AG04449 (cell line): ENCODE results near the gene IFT172.

Experiments used
- CTCF ChIA-PET: fragments of 350-600 bp; formaldehyde crosslinking; extraction: SDS; loops from one replicate; lab custom pipeline; 2021; ENCODE audit warnings: antibody characterized with exemption; lab: Yijun Ruan, JAX
- POLR2A ChIA-PET: fragments of 400-600, 350-600 bp; formaldehyde crosslinking; extraction: SDS; loops from one replicate; lab custom pipeline; 2020; ENCODE audit warnings: antibody characterized with exemption, inconsistent platforms; lab: Yijun Ruan, JAX
- DNase-seq: peaks from one replicate; pipeline ENCODE4 v3.0.0-alpha.2; 2010; ENCODE audit warnings: low read depth, low spot score
- H3K4me3 ChIP-seq: 2 replicates; pipeline ENCODE4 v1.5.1; 2011; ENCODE audit warnings: low read depth, mild to moderate bottlenecking, control low read depth, low read length
- CTCF ChIP-seq: IDR thresholded peaks from one replicate; pipeline ENCODE4 v1.5.1; 2011; ENCODE audit warnings: mild to moderate bottlenecking, moderate library complexity, low read length, control low read depth, inconsistent platforms; ENCODE audit not compliant: insufficient read depth; ENCODE audit errors: missing control alignments

The IFT172 gene

GRCh38 chr2:27398962-27399361 lies 90.6 kb downstream of the IFT172 start:
- POLR2A ChIA-PET = no interaction called here
- CTCF ChIA-PET = interaction anchor here (1.9 kb wide), 1 partner anchor 284 kb away, joined by 6 read pairs; no protein-coding TSS in a partner anchor
- H3K4me3 ChIP-seq = no peak overlapping the region
- DNase-seq = no peak
- no peak for TF ChIP-seq CTCF
